Measurements from ENCODE around the gene SNRNP48.

The SNRNP48 gene

GRCh38 chr6:7550433-7550801 lies 39.6 kb upstream of the SNRNP48 start:
- DNase-seq (ENCODE audit: insufficient read length, low spot score) (no peak), FAIRE-seq (no peak)
- no peak for TF ChIP-seq POLR2A (IDR thresholded peaks at IDR 0.05; ENCODE audit: low read depth, low read length)

GRCh38 chr6:7554533-7555275 lies 35.3 kb upstream of the SNRNP48 start:
- TF ChIP-seq POLR2A (IDR thresholded peaks at IDR 0.05; ENCODE audit: low read depth, low read length), result no peak
- FAIRE-seq (no peak), DNase-seq (ENCODE audit: insufficient read length, low spot score) (no peak)

- DNase-seq (ENCODE audit: insufficient read length, low spot score), result no peak
- no peak for FAIRE-seq
- no peak for TF ChIP-seq POLR2A (IDR thresholded peaks at IDR 0.05; ENCODE audit: low read depth, low read length)
These were observed 34.3 kb upstream of the SNRNP48 start for GRCh38 chr6:7555671-7556070.

GRCh38 chr6:7556394-7557106 lies 33.4 kb upstream of the SNRNP48 start:
- TF ChIP-seq POLR2A (IDR thresholded peaks at IDR 0.05; ENCODE audit: low read depth, low read length), result no peak

GRCh38 chr6:7557652-7558051 lies 32.3 kb upstream of the SNRNP48 start:
- FAIRE-seq, result no peak
- DNase-seq (ENCODE audit: insufficient read length, low spot score), result no peak
- TF ChIP-seq POLR2A (IDR thresholded peaks at IDR 0.05; ENCODE audit: low read depth, low read length), result no peak

More at GRCh38 chr6:7556394-7557106, 33.4 kb upstream of the SNRNP48 start:
- no peak for DNase-seq (ENCODE audit: insufficient read length, low spot score)
- no peak for FAIRE-seq

GRCh38 chr6:7558781-7559180 lies 31.2 kb upstream of the SNRNP48 start:
- no peak for TF ChIP-seq POLR2A (IDR thresholded peaks at IDR 0.05; ENCODE audit: low read depth, low read length)
- FAIRE-seq, result no peak
- DNase-seq (ENCODE audit: insufficient read length, low spot score), result no peak

GRCh38 chr6:7559196-7559595 lies 30.8 kb upstream of the SNRNP48 start:
- FAIRE-seq, result no peak
- no peak for TF ChIP-seq POLR2A (IDR thresholded peaks at IDR 0.05; ENCODE audit: low read depth, low read length)
- no peak for DNase-seq (ENCODE audit: insufficient read length, low spot score)

- TF ChIP-seq POLR2A (IDR thresholded peaks at IDR 0.05; ENCODE audit: low read depth, low read length), result no peak
- DNase-seq (ENCODE audit: insufficient read length, low spot score), result no peak
- no peak for FAIRE-seq
These were observed 30.2 kb upstream of the SNRNP48 start for GRCh38 chr6:7559651-7560385.

GRCh38 chr6:7561153-7561964 lies 28.6 kb upstream of the SNRNP48 start:
- FAIRE-seq (no peak), DNase-seq (ENCODE audit: insufficient read length, low spot score) (no peak)
- no peak for TF ChIP-seq POLR2A (IDR thresholded peaks at IDR 0.05; ENCODE audit: low read depth, low read length)

- no peak for FAIRE-seq
- no peak for DNase-seq (ENCODE audit: insufficient read length, low spot score)
These were observed 27.2 kb upstream of the SNRNP48 start for GRCh38 chr6:7562769-7563168.

GRCh38 chr6:7566107-7566506 lies 23.9 kb upstream of the SNRNP48 start:
- FAIRE-seq (no peak), DNase-seq (ENCODE audit: insufficient read length, low spot score) (no peak)
- no peak for TF ChIP-seq POLR2A (IDR thresholded peaks at IDR 0.05; ENCODE audit: low read depth, low read length)

More at GRCh38 chr6:7562769-7563168, 27.2 kb upstream of the SNRNP48 start:
- no peak for TF ChIP-seq POLR2A (IDR thresholded peaks at IDR 0.05; ENCODE audit: low read depth, low read length)

- TF ChIP-seq POLR2A (IDR thresholded peaks at IDR 0.05; ENCODE audit: low read depth, low read length), result no peak
- FAIRE-seq, result no peak
- DNase-seq (ENCODE audit: insufficient read length, low spot score), result no peak
These were observed 23.3 kb upstream of the SNRNP48 start for GRCh38 chr6:7566617-7567173.

- no peak for TF ChIP-seq POLR2A (IDR thresholded peaks at IDR 0.05; ENCODE audit: low read depth, low read length)
- DNase-seq (ENCODE audit: insufficient read length, low spot score) (no peak), FAIRE-seq (no peak)
These were observed 22.0 kb upstream of the SNRNP48 start for GRCh38 chr6:7568021-7568420.

Data from H54 (cell line).